Measurements from ENCODE around the gene MNT. TPM values are rescaled to one million over a fixed set of nuclear protein-coding genes. Genes with fewer than 3 reads are reported as not detected.

Gene MNT
- total RNA-seq, 1 donor from 2014 or later = 16.2 TPM

- H3K36me3 Mint-ChIP-seq (ENCODE audit: low read depth, unreplicated experiment) = peaks cover 14% of the 10 kb centered on the region
- TF ChIP-seq CTCF (IDR thresholded peaks at IDR 0.05; ENCODE audit: unreplicated experiment) = no peak
- H3K27ac Mint-ChIP-seq (ENCODE audit: unreplicated experiment) = peak overlapping the region; percentile 89
- peaks cover 38% of the 10 kb centered on the region for H3K4me1 Mint-ChIP-seq (ENCODE audit: unreplicated experiment)
- H3K4me3 Mint-ChIP-seq (ENCODE audit: unreplicated experiment) = peak overlapping the region; percentile 86
- peaks cover 39% of the 10 kb centered on the region for H3K27me3 Mint-ChIP-seq (ENCODE audit: unreplicated experiment)
- DNase-seq (ENCODE audit: low spot score) = no peak
- no peaks in the 10 kb centered on the region for H3K9me3 Mint-ChIP-seq (ENCODE audit: unreplicated experiment)
Measured at GRCh38 chr17:2393954-2394749, 6.7 kb downstream of the MNT start.

GRCh38 chr17:2393174-2393953, 7.5 kb downstream of the MNT start:
- Mint-ChIP-seq H3K36me3 (ENCODE audit: low read depth, unreplicated experiment) (peaks cover 22% of the 10 kb centered on the region), H3K27me3 (ENCODE audit: unreplicated experiment) (peaks cover 36% of the 10 kb centered on the region), H3K9me3 (ENCODE audit: unreplicated experiment) (no peaks in the 10 kb centered on the region), H3K4me1 (ENCODE audit: unreplicated experiment) (peaks cover 36% of the 10 kb centered on the region), H3K4me3 (ENCODE audit: unreplicated experiment) (peak overlapping the region; percentile 81), H3K27ac (ENCODE audit: unreplicated experiment) (no peak overlapping the region)
- TF ChIP-seq CTCF (IDR thresholded peaks at IDR 0.05; ENCODE audit: unreplicated experiment) = no peak
- DNase-seq (ENCODE audit: low spot score) = peak; percentile 80

- no peaks in the 10 kb centered on the region for H3K9me3 Mint-ChIP-seq (ENCODE audit: unreplicated experiment)
- no peak for TF ChIP-seq CTCF (IDR thresholded peaks at IDR 0.05; ENCODE audit: unreplicated experiment)
- DNase-seq (ENCODE audit: low spot score) = peak; percentile 98
- peaks cover 30% of the 10 kb centered on the region for H3K4me1 Mint-ChIP-seq (ENCODE audit: unreplicated experiment)
- H3K27me3 Mint-ChIP-seq (ENCODE audit: unreplicated experiment) = peaks cover 38% of the 10 kb centered on the region
- peak overlapping the region; percentile 92 for H3K27ac Mint-ChIP-seq (ENCODE audit: unreplicated experiment)
- peaks cover 30% of the 10 kb centered on the region for H3K36me3 Mint-ChIP-seq (ENCODE audit: low read depth, unreplicated experiment)
- peak overlapping the region; percentile 93 for H3K4me3 Mint-ChIP-seq (ENCODE audit: unreplicated experiment)
Measured at GRCh38 chr17:2392252-2393173, 8.3 kb downstream of the MNT start.

- no peak for TF ChIP-seq CTCF (IDR thresholded peaks at IDR 0.05; ENCODE audit: unreplicated experiment)
- no peaks in the 10 kb centered on the region for H3K9me3 Mint-ChIP-seq (ENCODE audit: unreplicated experiment)
- no peak for DNase-seq (ENCODE audit: low spot score)
- peaks cover 24% of the 10 kb centered on the region for H3K4me1 Mint-ChIP-seq (ENCODE audit: unreplicated experiment)
- H3K36me3 Mint-ChIP-seq (ENCODE audit: low read depth, unreplicated experiment) = peaks cover 31% of the 10 kb centered on the region
- H3K27ac Mint-ChIP-seq (ENCODE audit: unreplicated experiment) = peak overlapping the region; percentile 92
- peak overlapping the region; percentile 93 for H3K4me3 Mint-ChIP-seq (ENCODE audit: unreplicated experiment)
- peaks cover 36% of the 10 kb centered on the region for H3K27me3 Mint-ChIP-seq (ENCODE audit: unreplicated experiment)
Measured at GRCh38 chr17:2391597-2392251, 9.1 kb downstream of the MNT start.

Measured in endothelial cell (in vitro differentiated cells).